GM12878 (cell line): ENCODE results near the gene IFNAR1. TPM values are rescaled to one million over a fixed set of nuclear protein-coding genes. Genes with fewer than 3 reads are reported as not detected.

ENCODE experiments used
- ATF7 ChIP-seq: fragments of 450-650 bp; IDR thresholded peaks from 2 replicates; pipeline ENCODE4 v1.6.1; 2016; ENCODE audit warnings: low read depth, mild to moderate bottlenecking
- CBX3 ChIP-seq: fragments of 200-600 bp; sonication (generic); IDR thresholded peaks from 2 replicates; pipeline ENCODE4 v1.6.1; 2016; ENCODE audit warnings: low read depth, borderline replicate concordance
- CHD2 ChIP-seq: IDR thresholded peaks from 2 replicates; pipeline ENCODE4 v1.6.1; 2011; ENCODE audit warnings: low read depth, low read length, improper control_type of control experiment, borderline replicate concordance
- CUX1 ChIP-seq: IDR thresholded peaks from 2 replicates; pipeline ENCODE4 v1.6.1; 2012; ENCODE audit warnings: improper control_type of control experiment, low read depth, low read length; ENCODE audit not compliant: insufficient replicate concordance
- ETV6 ChIP-seq, 2 experiments: fragments of 450-650 bp in 1 of 2; IDR thresholded peaks in 1 of 2; conservative IDR thresholded peaks in 1 of 2; 2 replicates each; pipeline ENCODE4 v1.6.1; 2014; ENCODE audit warnings: antibody characterized with exemption in 1 of 2, borderline replicate concordance in 1 of 2, low read depth in 1 of 2, mild to moderate bottlenecking in 1 of 2, moderate library complexity in 1 of 2
- HSF1 ChIP-seq: fragments of 150-350 bp; IDR thresholded peaks from 2 replicates; pipeline ENCODE4 v1.6.1; 2014; ENCODE audit warnings: mild to moderate bottlenecking, low read depth, low read length
- MYC ChIP-seq: IDR thresholded peaks from 2 replicates; pipeline ENCODE4 v1.6.1; 2011; ENCODE audit warnings: mild to moderate bottlenecking, low read length, moderate library complexity, inconsistent platforms; ENCODE audit not compliant: insufficient read depth, insufficient replicate concordance, insufficient read length, severe bottlenecking
- NKRF ChIP-seq: fragments of 450-650 bp; conservative IDR thresholded peaks from 2 replicates; pipeline ENCODE4 v1.6.1; 2017; ENCODE audit warnings: mild to moderate bottlenecking, moderate library complexity
- PAX5 ChIP-seq: IDR thresholded peaks from 2 replicates; pipeline ENCODE4 v1.6.1; 2011; ENCODE audit warnings: low read depth, low read length, borderline replicate concordance
- PML ChIP-seq: IDR thresholded peaks from 2 replicates; pipeline ENCODE4 v1.6.1; 2012; ENCODE audit warnings: low read length, inconsistent platforms
- RBBP5 ChIP-seq: fragments of 200-600 bp; sonication (generic); conservative IDR thresholded peaks from 2 replicates; pipeline ENCODE4 v1.6.1; 2016
- WRNIP1 ChIP-seq: IDR thresholded peaks from 2 replicates; pipeline ENCODE4 v1.6.1; 2011; ENCODE audit warnings: low read depth, low read length, improper control_type of control experiment, borderline replicate concordance
- ZNF207 ChIP-seq: fragments of 450-650 bp; IDR thresholded peaks from 2 replicates; pipeline ENCODE4 v1.6.1; 2014; ENCODE audit warnings: antibody characterized with exemption, mild to moderate bottlenecking, borderline replicate concordance
- polyA plus RNA-seq, 11 experiments: library from polyadenylated mRNA; depleted of rRNA in 4 of 11; unstranded in 6 of 11; stranded (reverse) in 5 of 11; fragments of >200 nt; fragmentation: Nextera tagmentation in 4 of 11; fragmentation: Illumina TruSeq in 1 of 11; extraction: Ambion mirVana in 4 of 11; extraction: Trizol in 1 of 11; gene quantifications; 1 replicate in 1 of 11; 2 replicates in 10 of 11; pipeline versions ENCODE4 v1.2.1 to v1.2.3, GENCODE V29; 2011 to 2016; ENCODE audit warnings: inconsistent platforms in 2 of 11, missing spikeins in 2 of 11, low read depth in 1 of 11
- total RNA-seq, 4 experiments: library from RNA; depleted of rRNA in 3 of 4; stranded (reverse); fragments of >200 nt in 3 of 4; fragmentation: Illumina TruSeq in 1 of 4; extraction: Trizol in 1 of 4; gene quantifications; 2 replicates each; pipeline versions ENCODE4 v1.2.1 to v1.2.3, GENCODE V29; 2013 to 2021
- TF ChIP-seq, protein P1 (sequence below): fragments of 450-650 bp; IDR thresholded peaks from 2 replicates; pipeline ENCODE4 v1.6.1; 2017; ENCODE audit warnings: low read depth, mild to moderate bottlenecking, moderate library complexity
- TF ChIP-seq, protein P2 (sequence below): fragments of 450-650 bp; IDR thresholded peaks from 2 replicates; pipeline ENCODE4 v1.6.1; 2017; ENCODE audit warnings: mild to moderate bottlenecking

IFNAR1 gene
- total and polyA plus RNA-seq, 10 of the 15 experiments (the other 5 are each of a cell fraction or from before 2014, with no cell fraction given), result 12.0 to 62.4 (median 24.6) TPM

DNA sequence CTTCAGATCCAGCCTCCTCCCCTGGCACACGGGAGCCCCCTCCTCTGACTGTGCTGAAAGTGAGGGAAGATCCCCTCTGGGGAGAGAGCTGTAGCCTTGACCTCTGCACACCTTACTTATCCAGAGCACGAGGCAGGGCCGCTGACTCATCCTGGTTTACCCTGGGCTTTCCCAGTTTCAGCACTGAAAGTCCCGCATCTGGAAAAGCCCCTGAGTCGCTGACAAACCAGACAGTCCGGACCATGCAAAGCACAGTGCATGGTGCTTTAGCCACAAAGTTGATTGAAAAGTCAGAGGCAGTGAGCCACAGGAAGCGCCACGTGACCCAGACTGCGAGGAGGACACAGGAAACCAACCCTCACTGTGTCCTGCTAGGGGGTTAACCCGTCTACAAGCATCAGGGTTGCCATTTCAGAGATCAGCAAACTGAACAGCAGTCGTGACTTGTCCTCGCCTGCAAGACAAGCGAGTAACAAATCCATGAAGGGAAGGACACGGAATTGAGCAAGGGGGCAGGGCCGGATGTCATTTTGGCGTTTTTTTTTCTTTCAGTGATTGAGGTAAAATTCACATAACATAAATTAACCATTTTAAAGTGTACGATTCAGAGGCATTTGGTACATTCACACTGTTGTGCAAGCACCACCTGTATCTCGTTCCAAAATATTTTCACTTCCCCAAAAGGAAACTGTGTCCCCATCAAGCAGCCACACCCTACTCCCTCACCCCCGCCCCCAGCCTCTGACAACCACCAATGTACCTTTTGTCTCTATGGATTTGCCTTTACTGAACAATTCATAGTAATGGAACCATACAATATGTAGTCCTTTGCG is 58.5 kb downstream of the IFNAR1 start (continued):
- TF ChIP-seq NKRF (0 out of 2 replicates have a peak, but pooled peaks have one; percentile 32), PAX5 (peak; percentile 79; the same call in 1 of the 2 replicates), MYC (peak; percentile 22), HSF1 (no peak), ATF7 (peak; percentile 81), ZNF207 (peak; percentile 7; the same call in 1 of the 2 replicates), ETV6 (conservative IDR thresholded peaks at IDR 0.05 in 1 of 2, IDR thresholded peaks at IDR 0.05 in 1 of 2; ENCODE audit: borderline replicate concordance in 1 of 2, low read depth in 1 of 2) (peak in 1 of 2 experiments; percentile 80; a peak in 2 of 4 replicates), RBBP5 (no peak), CHD2 (peak; percentile 86), PML (peak; percentile 83), WRNIP1 (no peak), CUX1 (no peak), CBX3 (no peak)
- TF ChIP-seq, protein P1, sequence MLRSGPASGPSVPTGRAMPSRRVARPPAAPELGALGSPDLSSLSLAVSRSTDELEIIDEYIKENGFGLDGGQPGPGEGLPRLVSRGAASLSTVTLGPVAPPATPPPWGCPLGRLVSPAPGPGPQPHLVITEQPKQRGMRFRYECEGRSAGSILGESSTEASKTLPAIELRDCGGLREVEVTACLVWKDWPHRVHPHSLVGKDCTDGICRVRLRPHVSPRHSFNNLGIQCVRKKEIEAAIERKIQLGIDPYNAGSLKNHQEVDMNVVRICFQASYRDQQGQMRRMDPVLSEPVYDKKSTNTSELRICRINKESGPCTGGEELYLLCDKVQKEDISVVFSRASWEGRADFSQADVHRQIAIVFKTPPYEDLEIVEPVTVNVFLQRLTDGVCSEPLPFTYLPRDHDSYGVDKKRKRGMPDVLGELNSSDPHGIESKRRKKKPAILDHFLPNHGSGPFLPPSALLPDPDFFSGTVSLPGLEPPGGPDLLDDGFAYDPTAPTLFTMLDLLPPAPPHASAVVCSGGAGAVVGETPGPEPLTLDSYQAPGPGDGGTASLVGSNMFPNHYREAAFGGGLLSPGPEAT, result peak; percentile 99
- TF ChIP-seq, protein P2, sequence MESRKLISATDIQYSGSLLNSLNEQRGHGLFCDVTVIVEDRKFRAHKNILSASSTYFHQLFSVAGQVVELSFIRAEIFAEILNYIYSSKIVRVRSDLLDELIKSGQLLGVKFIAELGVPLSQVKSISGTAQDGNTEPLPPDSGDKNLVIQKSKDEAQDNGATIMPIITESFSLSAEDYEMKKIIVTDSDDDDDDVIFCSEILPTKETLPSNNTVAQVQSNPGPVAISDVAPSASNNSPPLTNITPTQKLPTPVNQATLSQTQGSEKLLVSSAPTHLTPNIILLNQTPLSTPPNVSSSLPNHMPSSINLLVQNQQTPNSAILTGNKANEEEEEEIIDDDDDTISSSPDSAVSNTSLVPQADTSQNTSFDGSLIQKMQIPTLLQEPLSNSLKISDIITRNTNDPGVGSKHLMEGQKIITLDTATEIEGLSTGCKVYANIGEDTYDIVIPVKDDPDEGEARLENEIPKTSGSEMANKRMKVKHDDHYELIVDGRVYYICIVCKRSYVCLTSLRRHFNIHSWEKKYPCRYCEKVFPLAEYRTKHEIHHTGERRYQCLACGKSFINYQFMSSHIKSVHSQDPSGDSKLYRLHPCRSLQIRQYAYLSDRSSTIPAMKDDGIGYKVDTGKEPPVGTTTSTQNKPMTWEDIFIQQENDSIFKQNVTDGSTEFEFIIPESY, result no peak
